WTC11 (cell line): Measurements from ENCODE around the gene CDK10.

Source experiments
- EMX1 ChIP-seq: fragments of 250-450 bp; sonication (Bioruptor Pico); IDR thresholded peaks from 2 replicates; pipeline ENCODE4 v1.8.0; 2021; ENCODE audit warnings: mild to moderate bottlenecking
- ESRRA ChIP-seq: sonication (generic); formaldehyde crosslinking; IDR thresholded peaks from 2 replicates; pipeline ENCODE4 v1.8.1; 2022; ENCODE audit warnings: mild to moderate bottlenecking, missing genetic modification reagents, borderline replicate concordance
- FOXK1 ChIP-seq: sonication (generic); formaldehyde crosslinking; IDR thresholded peaks from 2 replicates; pipeline ENCODE4 v1.8.0; 2022; ENCODE audit warnings: mild to moderate bottlenecking, moderate library complexity, missing genetic modification reagents
- IRF2 ChIP-seq: sonication (generic); formaldehyde crosslinking; IDR thresholded peaks from 2 replicates; pipeline ENCODE4 v1.8.0; 2022; ENCODE audit warnings: low read depth, missing genetic modification reagents, borderline replicate concordance
- TP53 ChIP-seq: sonication (generic); formaldehyde crosslinking; IDR thresholded peaks from 2 replicates; pipeline ENCODE4 v1.8.1; 2023; ENCODE audit warnings: mild to moderate bottlenecking, missing genetic modification reagents
- ZBTB21 ChIP-seq: sonication (generic); formaldehyde crosslinking; IDR thresholded peaks from 2 replicates; pipeline ENCODE4 v1.8.1; 2023; ENCODE audit warnings: mild to moderate bottlenecking, missing genetic modification reagents, borderline replicate concordance
- TF ChIP-seq, protein P1 (sequence below): fragments of 200-600 bp; IDR thresholded peaks from 2 replicates; pipeline ENCODE4 v1.8.0; 2022; ENCODE audit warnings: antibody characterized with exemption
- TF ChIP-seq, protein P2 (sequence below): sonication (generic); formaldehyde crosslinking; IDR thresholded peaks from 2 replicates; pipeline ENCODE4 v1.8.0; 2023; ENCODE audit warnings: missing genetic modification reagents
- TF ChIP-seq, protein P3 (sequence below): sonication (generic); formaldehyde crosslinking; IDR thresholded peaks from 2 replicates; pipeline ENCODE4 v1.8.1; 2023; ENCODE audit warnings: mild to moderate bottlenecking, missing genetic modification reagents, borderline replicate concordance
- TF ChIP-seq, protein P4 (sequence below): sonication (generic); formaldehyde crosslinking; IDR thresholded peaks from 2 replicates; pipeline ENCODE4 v1.8.1; 2022; ENCODE audit warnings: mild to moderate bottlenecking, missing genetic modification reagents, moderate library complexity, borderline replicate concordance

DNA sequence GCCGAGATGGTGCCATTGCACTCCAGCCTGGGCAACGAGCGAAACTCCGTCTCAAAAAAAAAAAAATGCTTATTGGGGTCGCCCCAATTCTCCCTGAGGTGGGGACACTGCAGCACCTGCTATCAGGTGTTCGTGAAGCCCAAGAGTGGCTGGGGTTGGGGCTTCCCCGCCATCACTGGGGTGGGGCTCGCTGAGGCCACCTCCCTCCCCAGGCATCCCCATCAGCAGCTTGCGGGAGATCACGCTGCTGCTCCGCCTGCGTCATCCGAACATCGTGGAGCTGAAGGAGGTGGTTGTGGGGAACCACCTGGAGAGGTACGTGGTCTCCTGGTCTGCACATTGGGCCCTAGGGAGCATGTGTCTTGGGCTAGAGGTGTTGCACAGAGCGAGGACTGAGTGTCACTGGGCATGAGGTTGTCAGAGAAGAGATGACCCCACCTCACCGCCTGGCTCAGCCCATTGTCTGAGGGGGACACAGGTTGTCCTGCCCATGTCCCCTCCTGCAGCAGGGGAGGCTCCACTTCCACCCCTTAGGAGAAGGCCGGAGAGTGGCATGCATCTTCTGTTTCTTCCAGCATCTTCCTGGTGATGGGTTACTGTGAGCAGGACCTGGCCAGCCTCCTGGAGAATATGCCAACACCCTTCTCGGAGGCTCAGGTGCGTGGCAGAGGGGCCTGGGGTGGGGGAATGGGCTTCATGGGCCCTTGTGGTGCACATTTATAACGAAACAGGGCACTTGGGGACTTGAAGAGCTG is 4.9 kb downstream of the CDK10 start:
- TF ChIP-seq IRF2 (CRISPR knock-in tag) (no peak), TP53 (CRISPR knock-in tag) (no peak), EMX1 (CRISPR knock-in tag) (no peak), ESRRA (no peak), ZBTB21 (CRISPR knock-in tag) (no peak), FOXK1 (CRISPR knock-in tag) (no peak)
- TF ChIP-seq, protein P1, sequence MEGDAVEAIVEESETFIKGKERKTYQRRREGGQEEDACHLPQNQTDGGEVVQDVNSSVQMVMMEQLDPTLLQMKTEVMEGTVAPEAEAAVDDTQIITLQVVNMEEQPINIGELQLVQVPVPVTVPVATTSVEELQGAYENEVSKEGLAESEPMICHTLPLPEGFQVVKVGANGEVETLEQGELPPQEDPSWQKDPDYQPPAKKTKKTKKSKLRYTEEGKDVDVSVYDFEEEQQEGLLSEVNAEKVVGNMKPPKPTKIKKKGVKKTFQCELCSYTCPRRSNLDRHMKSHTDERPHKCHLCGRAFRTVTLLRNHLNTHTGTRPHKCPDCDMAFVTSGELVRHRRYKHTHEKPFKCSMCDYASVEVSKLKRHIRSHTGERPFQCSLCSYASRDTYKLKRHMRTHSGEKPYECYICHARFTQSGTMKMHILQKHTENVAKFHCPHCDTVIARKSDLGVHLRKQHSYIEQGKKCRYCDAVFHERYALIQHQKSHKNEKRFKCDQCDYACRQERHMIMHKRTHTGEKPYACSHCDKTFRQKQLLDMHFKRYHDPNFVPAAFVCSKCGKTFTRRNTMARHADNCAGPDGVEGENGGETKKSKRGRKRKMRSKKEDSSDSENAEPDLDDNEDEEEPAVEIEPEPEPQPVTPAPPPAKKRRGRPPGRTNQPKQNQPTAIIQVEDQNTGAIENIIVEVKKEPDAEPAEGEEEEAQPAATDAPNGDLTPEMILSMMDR: no peak
- TF ChIP-seq, protein P2, sequence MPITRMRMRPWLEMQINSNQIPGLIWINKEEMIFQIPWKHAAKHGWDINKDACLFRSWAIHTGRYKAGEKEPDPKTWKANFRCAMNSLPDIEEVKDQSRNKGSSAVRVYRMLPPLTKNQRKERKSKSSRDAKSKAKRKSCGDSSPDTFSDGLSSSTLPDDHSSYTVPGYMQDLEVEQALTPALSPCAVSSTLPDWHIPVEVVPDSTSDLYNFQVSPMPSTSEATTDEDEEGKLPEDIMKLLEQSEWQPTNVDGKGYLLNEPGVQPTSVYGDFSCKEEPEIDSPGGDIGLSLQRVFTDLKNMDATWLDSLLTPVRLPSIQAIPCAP (CRISPR knock-in tag): no peak
- TF ChIP-seq, protein P3, sequence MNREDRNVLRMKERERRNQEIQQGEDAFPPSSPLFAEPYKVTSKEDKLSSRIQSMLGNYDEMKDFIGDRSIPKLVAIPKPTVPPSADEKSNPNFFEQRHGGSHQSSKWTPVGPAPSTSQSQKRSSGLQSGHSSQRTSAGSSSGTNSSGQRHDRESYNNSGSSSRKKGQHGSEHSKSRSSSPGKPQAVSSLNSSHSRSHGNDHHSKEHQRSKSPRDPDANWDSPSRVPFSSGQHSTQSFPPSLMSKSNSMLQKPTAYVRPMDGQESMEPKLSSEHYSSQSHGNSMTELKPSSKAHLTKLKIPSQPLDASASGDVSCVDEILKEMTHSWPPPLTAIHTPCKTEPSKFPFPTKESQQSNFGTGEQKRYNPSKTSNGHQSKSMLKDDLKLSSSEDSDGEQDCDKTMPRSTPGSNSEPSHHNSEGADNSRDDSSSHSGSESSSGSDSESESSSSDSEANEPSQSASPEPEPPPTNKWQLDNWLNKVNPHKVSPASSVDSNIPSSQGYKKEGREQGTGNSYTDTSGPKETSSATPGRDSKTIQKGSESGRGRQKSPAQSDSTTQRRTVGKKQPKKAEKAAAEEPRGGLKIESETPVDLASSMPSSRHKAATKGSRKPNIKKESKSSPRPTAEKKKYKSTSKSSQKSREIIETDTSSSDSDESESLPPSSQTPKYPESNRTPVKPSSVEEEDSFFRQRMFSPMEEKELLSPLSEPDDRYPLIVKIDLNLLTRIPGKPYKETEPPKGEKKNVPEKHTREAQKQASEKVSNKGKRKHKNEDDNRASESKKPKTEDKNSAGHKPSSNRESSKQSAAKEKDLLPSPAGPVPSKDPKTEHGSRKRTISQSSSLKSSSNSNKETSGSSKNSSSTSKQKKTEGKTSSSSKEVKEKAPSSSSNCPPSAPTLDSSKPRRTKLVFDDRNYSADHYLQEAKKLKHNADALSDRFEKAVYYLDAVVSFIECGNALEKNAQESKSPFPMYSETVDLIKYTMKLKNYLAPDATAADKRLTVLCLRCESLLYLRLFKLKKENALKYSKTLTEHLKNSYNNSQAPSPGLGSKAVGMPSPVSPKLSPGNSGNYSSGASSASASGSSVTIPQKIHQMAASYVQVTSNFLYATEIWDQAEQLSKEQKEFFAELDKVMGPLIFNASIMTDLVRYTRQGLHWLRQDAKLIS (CRISPR knock-in tag): no peak
- TF ChIP-seq, protein P4, sequence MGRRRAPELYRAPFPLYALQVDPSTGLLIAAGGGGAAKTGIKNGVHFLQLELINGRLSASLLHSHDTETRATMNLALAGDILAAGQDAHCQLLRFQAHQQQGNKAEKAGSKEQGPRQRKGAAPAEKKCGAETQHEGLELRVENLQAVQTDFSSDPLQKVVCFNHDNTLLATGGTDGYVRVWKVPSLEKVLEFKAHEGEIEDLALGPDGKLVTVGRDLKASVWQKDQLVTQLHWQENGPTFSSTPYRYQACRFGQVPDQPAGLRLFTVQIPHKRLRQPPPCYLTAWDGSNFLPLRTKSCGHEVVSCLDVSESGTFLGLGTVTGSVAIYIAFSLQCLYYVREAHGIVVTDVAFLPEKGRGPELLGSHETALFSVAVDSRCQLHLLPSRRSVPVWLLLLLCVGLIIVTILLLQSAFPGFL: no peak
